GM12892 (cell line): Measurements from ENCODE around the gene CDC42EP4.
"Not testable (repeated sequence)": the region's sequence is repeated elsewhere in the genome, so short reads cannot be mapped to it uniquely, and the experiment has no call there.

ENCODE experiments used
- POLR2A ChIP-seq: IDR thresholded peaks from 2 replicates; pipeline ENCODE4 v1.6.1; 2011; ENCODE audit warnings: low read depth, low read length, control low read depth
- POLR2AphosphoS5 ChIP-seq: IDR thresholded peaks from 2 replicates; pipeline ENCODE4 v1.6.1; 2011; ENCODE audit warnings: low read depth, low read length, control low read depth
- TAF1 ChIP-seq: IDR thresholded peaks from 2 replicates; pipeline ENCODE4 v1.6.1; 2011; ENCODE audit warnings: low read depth, mild to moderate bottlenecking, control low read depth, low read length, borderline replicate concordance

GRCh38 chr17:73312887-73313286 is 1.1 kb upstream of the CDC42EP4 start:
- not testable (repeated sequence) for TF ChIP-seq POLR2AphosphoS5, POLR2A, TAF1
